ENCODE measurements around the gene PCDH8.
"Not testable (repeated sequence)": the region's sequence is repeated elsewhere in the genome, so short reads cannot be mapped to it uniquely, and the experiment has no call there.

PCDH8 gene

DNA sequence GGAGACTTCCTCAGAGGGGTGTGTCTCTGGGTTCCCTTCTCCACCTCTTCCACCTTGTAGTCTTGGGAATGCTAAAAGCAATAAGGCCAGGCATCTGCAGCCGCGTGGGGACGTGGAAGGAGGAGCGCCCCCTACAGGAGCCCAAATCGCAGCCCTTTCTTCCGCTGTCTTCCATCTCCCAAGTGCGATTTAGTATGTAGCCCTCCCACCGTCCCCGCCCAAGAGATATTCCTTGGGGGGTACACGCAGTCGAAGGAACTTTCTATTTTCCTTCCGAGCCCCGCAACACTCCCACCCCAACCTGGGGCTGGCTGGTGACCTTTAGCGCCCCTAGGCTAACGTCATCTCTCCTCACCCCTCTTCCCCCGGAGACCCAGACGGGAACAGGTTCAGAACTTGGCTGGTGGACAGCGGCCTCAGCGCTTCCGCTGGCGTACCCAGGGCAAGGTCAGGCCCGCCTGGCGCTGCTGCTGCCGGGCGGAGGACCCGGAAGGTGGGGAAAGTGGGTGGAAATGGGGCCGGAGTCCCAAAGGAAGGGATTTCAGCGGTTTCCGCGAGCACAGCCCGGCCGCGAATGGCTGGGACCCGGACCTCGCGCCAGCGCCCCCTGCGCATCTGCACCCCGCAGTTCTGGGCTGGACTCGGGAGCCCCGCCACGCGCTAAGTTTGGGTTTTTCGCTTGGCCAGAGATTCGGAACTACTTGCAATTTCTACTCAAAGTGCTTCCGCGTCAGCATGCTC lies 2.1 kb upstream of the PCDH8 start:
- peak; percentile 74 for DNase-seq

DNA sequence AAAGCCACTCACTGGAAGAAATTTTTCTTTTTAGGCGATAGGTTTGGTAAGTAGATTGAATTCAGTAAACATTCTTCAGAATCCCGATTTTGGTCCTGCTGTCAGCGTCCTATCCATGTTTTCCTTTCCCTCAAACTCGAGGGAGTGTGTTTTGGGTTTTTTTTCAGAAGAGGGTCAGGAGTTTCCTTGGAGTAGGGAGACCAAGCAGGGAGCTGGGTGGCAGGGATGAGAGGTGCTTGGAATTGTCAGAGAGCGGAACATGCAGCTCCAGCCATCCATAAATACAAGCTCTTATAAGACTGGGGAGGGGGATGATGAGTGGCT lies 1.6 kb upstream of the PCDH8 start:
- no peak for DNase-seq

DNA sequence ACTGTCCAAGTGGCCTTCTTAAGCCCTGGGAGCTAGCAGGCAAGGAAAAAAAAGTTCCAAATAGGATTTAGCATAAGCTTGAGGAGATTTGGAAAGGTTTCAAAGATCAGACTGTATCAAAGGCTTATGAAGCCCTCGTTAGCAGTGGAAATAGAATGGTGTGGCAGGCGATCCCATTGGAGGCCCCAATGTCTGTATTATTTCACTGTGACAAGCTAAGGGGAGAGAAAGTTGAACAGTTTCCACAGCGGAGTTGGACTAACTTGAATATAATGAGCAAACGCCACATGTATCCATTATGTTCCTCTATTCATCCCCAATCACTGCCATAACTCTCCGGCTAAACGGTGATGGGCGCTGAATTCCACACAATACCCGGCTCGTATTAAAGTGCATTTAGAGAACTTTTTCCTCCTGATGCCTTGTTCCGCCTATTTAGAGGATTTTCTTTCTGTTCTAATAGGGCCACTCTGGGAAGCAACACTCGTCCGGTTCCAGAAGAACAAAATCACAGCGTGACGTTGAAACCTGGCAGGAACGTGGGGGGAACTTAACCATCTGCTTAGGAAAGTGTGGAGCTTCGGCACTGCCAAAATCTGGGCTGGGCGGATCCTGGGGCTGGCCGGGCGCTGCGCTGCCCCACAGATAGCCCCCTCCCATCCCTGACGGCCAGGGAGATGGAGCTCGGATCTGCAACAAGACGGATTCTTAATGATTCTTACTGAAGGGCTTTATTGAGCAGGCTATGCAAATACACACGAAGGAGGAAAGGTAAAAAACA lies 1.0 kb upstream of the PCDH8 start:
- no peak for DNase-seq

DNA sequence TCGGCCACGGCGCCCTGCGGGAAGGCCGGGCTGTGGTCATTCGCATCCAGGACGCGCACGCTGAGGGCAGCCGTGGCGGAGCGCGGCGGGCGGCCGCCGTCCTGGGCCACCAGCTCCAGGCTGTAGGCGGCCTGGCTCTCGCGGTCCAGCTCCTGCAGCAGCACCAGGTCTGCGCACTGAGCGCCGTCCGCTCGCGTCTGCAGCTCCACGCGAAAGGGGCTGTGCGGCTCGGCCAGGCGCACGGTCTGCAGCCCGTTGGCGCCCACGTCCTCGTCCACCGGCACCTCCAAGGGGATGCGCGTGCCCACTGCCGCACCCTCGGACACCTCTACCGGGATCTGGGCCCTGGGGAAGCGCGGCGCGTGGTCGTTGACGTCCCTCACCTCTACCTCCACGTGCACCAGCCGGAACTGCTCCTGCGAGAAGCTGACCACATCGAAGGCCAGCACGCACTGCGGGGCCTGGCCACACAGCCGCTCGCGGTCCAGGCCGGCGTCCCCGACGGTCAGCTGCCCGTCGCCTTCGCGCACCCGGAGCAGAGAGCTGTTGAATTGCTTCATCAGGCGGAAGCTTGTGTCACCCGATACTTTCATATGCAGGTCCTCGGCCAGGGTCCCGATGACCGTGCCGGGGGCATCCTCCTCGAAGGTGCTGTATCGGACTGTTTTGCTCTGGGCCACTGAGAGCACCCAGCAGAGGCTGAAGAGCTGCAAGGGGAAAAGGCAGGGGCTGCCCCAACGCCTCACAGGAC lies 583 bp downstream of the PCDH8 start:
- no peak for DNase-seq

DNA sequence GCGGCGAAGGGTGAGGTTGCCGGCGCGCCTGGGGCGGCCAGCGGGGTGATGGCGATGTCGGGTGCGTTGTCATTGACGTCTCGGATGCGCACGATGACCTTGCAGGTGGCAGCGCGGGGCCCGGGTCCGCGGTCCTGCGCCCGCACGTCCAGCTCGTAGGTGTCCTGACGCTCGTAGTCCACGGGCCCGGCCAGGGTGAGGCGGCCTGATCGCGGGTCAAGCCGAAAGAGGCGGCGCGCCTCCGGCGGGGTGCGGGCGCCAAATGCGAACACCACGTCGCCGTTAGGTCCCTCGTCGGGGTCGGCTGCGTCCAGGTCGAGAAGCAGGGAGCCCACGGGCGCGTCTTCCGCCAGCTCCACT lies 1.1 kb downstream of the PCDH8 start:
- DNase-seq, result no peak

DNA sequence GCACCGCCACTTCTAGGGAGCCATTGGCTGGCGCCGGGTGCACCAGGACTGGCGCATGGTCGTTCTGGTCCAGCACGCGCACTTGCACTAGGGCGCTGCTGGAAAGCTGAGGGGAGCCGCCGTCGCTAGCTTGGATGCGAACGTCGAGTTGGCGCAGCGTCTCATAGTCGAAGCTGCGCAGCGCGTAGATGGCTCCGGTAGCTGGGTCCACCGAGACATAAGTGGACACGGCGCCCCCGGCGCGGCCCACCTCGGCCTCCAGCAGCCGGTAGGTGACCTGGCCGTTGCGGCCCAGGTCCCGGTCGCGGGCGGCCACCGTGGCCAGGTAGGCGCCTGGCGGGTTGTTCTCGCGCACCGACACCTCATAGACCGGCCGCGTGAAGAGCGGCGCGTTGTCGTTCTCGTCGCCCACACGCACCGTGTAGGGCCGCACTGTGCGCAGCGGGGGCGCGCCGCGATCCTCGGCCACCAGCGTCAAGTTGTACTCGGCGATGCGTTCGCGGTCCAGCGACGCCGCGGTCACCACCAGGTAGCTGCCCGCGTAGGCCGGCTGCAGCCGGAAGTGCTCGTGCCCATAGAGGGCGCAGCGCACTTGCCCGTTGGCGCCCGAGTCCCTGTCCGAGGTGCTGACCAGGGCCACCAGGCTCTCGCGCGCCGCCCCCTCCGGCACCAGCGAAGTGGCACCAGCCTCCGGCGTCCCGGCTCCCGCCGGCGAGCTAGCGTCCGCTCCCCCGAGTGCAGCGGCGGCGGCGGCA lies 1.7 kb downstream of the PCDH8 start:
- no peak for DNase-seq

DNA sequence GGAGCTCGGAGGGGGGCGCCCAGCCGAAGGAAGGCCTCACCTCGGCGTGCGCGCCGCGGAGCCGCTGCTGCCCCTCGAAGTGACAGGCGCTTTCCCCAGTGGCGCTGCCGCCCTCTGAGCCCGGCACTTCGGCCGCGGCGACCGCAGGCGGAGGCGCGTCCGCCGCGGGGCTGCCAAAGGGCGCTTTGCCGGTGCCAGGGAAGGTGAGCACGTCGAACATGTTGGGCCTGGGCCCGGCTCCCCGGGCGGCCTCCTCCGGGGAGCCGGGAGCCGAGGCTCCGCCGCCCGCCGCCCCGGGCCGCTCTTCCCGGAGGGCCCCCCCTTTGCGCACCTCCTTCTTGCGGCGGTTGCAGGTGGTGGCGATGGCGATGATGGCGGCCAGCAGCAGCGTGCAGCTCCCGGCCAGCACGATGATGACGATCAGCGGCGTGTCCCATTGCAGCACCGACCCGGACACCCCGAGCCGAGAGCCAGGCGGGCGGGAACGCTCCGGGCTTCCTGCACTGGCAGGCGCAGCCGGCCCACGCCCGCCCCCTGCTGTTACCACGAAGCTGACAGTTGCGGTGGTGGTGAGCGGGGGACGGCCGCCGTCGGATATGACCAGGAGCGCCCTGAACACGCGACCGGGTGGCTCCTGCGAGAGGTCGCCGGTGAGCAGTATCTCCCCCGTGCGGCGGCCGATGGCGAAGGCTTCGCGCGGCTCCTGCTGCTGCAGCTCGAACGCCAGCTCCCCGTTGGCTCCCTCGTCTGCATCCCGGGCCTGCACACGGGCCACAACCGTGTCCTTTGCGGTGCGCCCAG lies 2.5 kb downstream of the PCDH8 start:
- no peak for DNase-seq

DNA sequence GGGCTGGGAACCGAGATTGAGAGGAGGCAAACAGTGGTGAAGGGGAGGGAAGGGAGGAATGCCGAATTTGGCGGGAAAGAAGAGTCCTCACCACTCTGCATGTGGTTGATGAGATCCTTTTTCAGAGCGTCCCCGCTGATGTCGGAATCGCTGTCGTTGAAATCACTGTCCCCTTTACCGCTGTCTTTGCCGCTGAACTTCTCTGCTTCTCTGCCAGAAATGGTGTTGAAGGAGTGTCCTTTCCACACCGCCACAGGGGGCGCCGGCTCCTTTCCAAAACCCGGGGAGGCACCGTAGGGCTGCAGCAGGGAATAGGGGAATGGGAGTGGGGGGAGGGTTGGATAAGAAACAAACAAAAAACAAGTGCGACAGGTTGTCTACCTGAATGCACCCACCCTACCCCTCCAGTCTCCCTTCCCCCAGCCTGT lies 3.1 kb downstream of the PCDH8 start:
- no peak for DNase-seq

DNA sequence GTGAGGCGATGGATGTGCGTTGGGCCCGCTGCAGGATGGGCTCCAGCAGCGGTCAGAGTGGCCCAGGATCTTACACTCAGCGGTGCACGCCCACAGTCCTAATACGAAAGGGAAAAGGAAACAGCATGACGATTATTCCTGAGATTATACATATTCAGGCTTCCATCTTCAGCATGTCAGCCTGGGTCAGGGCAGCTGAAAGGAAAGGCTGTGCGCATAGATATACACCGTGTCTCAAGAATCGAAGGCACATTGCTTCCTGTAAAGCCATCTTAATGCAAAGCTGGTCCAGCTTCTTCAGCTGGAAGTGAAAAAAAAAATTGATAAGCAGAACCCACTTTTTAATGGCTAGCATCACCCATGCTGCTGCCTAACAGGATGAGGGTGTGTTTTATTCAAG lies 3.6 kb downstream of the PCDH8 start:
- no peak for DNase-seq

DNA sequence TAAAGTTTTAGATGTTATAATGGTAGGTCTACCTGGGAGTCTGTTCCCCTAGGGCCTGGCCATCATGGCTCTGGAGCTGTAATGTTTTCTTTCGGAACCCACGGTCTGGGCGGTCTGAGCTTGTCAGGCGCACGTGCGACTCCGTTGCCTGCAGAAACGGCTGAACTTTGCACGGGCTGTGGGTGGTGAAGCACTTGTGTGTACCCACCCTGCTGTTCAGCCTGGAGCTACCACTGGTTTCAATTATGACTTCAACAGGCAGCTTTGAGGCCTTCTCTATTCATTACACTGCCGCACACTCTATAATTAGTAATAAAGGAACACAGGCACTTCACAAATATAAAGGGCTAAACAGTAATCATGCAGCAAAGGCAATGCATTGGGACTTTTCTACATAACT lies 6.0 kb downstream of the PCDH8 start:
- DNase-seq, result no peak

DNA sequence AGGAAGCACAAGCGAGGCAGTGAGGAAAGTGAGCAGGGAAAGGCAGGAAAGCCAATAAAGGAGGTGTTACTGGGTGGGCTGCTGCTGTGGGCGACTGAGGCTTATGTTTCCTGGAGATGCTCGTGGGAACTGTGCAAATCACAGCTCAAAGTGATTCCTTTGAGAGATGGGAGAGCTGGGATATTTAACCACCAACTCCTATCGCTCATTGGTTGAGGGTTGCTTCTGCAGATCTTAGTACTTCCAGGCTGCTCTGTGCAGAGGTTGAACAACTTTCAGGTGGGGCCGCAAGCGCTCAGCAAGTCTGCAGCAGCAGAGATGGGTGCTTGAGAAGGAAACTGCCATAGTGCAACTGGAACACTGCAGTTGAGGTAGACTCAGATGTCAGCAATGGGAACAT lies 8.4 kb downstream of the PCDH8 start:
- no peak for DNase-seq

DNA sequence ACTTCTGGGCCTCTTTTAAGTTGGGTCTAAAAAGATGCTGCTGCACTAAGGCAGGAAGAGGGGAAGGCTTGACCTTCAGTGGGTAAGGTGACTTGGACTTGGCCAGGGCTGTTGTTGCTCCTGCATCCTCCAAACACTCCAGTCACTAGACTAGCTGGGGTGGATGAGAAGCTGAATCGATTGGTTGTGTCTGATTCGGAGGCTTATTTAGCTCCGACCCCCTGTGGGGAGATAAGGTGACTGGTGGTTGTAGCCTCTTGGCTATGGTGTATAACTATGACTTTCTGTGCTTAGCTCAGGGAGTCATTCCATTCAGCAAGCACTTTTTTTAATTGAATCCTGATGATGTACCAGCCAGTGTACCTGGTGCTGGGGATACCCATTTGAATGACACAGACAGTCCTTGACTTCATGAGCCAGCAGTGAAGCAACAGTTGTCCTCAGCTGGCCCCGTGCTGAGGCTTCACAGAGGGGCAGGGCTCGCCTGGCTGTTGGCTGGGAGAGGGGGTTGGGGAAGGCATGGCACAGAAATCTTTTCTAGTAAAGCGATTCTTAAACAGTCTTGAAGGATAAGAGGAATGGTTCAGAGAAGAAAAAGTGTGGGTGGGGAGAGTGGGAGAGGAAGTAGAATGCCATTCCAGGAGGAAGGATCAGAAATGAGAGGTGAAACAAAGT lies 9.9 kb downstream of the PCDH8 start:
- DNase-seq, result no peak

DNA sequence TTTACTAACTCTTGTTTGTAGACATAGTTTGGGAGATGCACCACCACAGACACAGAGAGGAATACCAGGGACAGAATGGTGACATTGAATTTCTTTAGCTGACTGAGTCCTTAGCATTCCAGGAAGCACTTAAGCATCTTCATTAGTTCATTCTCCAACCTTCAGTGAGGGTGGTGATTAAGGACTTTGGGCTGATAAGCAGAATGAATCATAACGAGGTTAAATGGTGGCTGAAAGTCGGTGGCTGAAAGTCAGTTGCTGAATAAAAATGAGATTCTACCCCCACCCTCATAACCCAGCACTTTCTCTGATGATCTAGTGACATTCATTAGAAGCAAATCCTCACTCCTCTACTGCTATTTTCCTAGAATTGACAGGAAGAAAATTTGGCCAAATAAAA lies 10.6 kb downstream of the PCDH8 start:
- no peak for DNase-seq

DNA sequence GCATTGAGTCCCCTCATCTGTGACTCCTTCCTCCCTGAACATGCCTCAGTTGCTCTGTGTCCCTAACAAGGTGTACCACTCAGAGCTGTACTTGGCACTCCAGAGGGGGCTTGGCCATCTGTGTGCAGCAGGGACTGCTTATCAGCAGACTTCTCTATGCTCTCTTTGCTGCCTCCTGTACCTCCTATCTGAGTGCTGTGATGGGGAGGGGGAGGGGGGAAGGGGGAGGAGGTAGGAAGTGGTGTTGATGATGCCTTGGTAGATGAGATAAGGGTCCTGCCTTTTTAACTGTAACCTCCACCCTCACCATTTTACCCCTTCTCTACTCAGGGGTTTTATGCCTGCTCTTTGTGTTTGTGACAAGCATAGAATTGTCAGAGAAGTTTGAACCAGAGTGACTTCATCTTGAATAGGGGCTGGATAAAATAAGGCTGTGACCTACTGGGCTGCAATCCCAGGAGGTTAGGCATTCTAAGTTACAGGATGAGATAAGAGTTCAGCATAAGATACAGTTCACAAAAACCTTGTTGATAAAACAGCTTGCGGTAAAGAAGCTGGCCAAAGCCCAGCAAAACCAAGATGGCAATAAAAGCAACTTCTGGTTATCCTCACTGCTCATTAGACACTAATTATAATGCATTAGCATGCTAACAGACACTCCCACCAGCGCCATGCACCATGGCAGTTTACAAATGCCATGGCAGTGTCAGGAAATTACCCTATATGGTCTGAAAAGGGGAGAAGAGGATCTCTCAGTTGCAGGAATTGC lies 13.2 kb downstream of the PCDH8 start:
- no peak for DNase-seq

DNA sequence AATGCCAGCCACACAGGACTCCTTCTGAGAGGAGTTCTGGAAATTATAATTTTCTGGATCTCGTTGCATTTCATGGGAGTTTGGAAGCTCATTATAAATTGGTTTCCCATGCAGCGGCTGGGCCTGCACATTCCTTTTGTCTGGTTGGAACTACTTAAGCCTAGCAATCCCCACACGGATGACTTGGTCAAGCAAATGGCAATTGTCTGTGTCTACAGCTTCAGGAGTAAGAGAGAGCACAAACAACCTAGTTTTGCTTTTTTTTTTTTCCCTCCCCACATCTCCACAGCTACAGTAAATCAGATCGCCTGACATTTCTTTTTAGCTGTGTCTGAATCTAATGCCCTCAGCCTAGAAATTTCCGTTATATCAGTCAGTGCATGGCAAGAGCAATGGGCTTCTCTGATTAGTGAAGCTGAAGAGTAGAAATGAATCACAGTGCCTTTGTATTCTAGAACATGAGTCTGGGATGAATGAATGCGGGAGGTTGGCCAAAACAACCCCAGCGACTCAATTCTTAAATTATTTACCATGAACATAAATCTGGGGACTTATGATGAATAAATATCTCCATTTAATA lies 15.1 kb downstream of the PCDH8 start:
- DNase-seq, result no peak

DNA sequence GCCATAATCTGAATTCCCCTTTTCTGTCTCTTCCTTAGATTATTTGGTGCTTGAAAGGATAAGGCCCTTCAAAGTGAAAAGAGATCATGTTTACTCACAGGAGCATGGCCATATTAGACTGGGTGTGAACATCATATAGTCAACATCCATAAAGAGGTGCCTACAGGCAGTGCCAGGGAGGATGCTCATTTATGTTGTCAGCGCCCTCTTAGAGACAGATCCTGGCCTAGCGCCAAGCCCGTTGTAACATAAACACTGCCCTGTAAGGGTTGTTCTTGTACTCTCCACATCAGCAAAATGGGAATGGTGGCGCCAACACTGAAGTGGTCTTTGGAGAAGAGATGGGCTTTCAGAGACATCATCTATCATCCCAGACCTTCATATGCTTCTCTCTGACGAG lies 16.1 kb downstream of the PCDH8 start:
- DNase-seq, result peak; percentile 70

DNA sequence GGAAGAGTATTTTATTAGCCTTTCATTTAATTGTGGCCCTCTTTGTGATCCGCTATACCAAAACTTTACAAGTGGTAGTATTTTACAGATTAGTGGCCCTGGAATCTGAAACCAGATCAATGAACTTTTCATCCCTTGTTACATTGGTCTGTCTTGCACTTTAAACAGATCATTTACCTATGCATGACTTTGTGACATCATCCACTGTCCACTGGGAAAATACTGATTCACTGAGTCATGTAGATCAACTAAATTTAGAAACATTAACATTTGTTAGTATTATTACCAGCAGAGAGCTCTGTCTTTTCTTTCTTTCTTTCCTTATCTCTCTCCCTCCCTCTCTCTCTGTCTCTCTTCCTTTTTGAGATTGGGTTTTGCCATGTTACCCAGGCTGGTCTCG lies 17.5 kb downstream of the PCDH8 start:
- DNase-seq, result no peak

DNA sequence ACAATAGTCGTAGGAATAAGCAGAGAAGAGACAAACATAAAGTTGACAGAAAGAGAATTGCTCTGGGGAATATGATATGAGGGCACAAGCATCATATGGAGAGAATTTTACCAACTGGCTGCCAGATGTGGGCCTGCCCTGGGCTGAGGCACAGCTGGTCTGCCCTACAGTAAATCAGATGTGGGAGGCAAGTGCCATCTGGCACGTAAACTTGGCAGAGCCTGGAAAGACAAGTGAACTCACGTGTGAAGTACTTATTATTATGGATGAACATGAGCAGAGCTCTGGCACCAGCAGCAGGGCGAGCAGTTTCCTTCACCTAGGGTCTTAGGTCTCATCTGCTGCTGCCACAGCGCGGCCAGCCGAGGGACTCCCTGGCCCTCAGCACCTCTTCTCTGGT lies 20.6 kb downstream of the PCDH8 start:
- no peak for DNase-seq

DNA sequence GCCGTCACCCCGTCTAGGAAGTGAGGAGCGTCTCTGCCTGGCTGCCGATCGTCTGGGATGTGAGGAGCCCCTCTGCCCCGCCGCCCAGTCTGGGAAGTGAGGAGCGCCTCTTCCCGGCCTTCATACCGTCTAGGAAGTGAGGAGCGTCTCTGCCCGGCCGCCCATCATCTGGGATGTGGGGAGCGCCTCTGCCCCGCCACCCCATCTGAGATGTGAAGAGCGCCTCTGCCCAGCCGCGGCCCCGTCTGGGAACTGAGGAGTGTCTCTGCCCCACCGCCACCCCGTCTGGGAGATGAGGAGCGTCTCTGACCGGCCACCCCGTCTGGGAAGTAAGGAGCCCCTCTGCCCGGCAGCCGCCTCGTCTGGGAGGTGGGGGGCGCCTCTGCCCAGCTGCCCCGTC lies 30.6 kb downstream of the PCDH8 start:
- DNase-seq, result not testable (repeated sequence)

DNA sequence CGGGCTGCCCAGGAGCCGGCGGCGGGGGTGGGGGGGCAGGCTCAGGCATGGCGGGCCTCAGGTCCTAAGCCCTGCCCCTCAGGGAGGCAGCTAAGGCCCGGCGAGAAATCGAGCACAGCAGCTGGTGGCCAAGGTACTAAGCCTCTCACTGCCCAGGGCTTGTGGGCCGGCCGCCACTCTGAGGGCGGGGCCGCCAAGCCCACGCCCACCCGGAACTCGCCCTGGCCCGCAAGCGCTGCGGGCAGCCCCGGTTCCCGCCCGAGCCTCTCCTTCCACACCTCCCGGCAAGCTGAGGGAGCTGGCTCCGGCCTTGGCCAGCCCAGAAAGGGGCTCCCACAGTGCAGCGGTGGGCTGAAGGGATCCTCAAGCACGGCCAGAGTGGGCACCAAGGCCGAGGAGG lies 33.1 kb downstream of the PCDH8 start:
- no peak for DNase-seq

DNA sequence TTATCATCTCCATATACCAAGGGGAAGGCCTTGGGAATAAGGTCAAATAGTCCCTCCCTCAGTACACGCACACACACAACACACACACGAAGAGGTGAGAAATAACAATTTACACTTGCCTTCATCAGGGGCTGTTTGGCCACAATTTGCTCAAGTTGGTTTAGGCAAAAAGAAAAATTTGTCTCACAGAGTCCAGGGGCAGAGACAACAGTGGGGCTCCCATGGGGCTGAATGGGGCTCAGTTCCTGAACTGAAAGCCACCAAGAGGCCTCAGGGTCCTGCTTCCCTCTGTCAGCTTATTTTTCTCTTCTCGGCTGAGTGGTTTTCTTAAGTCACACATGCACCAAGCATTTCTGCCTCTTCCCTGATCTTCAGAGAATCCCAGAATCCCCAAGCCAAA lies 35.5 kb downstream of the PCDH8 start:
- DNase-seq, result no peak
